Medulla oblongata (tissue), 1 donor: ENCODE results near the gene TDP2.
A peak's percentile ranks its signal among the peaks of the same experiment; 100 is the strongest.

Experiments
- DNase-seq: peaks from one replicate; pipeline ENCODE4 v3.0.0-alpha.2; 2015; ENCODE audit errors: extremely low spot score

The TDP2 gene

DNA sequence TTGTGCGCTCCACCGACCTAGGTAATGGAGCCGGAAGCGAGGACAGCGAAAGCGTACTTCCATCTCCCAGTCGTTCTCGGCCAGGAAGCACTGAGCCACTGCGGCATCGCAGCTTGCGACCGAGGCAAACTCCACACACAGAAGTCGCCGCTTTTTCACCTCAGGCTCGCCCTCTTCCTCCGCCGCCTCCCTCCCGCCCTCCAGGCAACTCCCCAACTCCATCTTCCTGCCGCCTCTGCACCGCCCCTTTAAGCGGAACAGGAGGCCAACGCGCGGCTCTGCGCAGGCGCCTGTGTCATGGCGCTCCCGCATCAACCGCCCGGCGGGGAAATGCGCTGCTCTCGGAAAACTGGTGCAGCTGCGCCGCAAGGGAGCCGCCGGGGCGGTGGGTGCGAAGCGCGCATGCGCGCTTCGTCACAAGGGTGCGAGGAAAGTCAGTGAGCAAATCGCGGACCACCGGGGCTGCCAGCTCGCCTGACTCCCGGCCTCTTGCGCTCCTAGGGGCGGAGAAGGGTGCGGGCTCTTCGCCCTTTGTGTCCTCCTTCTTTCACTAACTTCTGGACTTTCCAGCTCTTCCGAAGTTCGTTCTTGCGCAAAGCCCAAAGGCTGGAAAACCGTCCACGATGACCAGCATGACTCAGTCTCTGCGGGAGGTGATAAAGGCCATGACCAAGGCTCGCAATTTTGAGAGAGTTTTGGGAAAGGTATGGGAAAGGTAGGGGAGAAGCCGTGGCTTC is at the start of gene TDP2, which contains the start of gene ACOT13:
TDP2 (minus strand) TSS at position 259 of the 737 bp plus-strand sequence; CDS start at position 222, 37 bp downstream.
ACOT13 (plus strand) TSS at position 437 of the 737 bp plus-strand sequence; CDS start at position 624, 187 bp downstream.
- DNase-seq = peak; percentile 96

DNA sequence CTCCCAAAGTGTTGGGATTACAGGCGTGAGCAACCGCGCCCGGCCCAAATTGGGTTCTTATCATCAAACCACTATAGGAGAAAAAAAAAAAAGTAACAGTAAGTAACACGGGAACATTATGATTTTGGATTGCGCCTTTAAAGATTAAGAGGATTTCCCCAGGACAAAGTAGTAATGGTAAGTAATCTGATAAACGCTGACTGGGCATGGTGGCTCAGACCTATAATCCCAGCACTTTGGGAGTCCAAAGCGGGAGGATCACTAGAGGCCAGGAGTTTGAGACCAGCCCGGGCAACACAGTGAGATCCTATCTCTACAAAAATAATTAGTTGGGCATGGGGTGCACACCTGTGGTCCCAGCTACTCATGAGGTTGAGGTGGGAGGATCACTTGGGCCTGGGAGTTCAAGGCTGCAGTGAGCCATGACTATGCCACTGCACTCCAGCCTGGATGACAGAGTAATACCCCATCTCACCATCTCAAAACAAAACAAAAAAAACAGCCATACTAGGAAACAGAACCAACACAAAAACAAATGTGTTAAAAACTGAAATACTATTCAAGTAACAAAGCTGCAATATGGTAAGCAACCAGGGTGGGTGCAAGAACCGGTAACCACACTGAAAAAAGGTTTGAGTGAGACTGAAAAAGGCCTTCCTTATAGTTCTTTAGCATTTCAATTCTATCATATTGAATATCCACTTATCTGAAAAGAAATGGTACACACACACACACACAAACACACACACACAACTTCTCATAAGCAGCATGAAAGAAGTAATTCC is 44.0 kb upstream of the TDP2 start:
- DNase-seq = no peak

DNA sequence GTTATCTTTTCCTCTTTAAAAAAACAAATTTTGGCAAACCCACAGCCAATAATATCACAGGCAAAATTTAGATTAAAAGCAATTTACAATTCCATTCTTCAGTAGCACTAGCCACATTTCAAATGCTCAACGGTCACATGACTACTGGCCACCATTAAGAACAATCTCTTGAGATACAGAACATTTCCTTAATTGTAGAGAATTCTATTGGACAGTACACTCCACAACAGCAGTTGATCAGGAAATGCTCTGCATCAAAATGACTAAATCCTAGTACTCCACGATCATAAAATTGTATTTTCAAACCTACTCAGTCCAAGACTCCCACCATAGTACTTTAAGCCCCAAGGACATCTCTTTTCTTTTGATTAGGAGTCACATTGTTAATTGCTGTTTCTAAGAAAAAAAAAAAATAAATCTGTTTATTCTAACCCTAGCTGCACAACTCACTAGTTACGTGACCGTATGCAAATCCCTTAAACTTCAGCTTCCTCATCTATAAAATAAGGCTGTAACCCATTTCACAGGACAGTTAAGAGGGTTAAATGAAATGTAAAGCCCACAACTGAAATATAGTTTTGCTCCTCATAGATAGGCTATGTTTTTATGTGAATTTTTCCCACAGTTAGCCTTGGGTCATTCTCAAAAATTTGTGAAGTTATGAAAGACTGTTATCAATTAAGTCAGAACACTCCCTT is 42.5 kb upstream of the TDP2 start:
- no peak for DNase-seq

GRCh38 chr6:24708612-24709011 is 41.9 kb upstream of the TDP2 start:
- DNase-seq = no peak

- DNase-seq = no peak
Measured at GRCh38 chr6:24704468-24704867, 37.8 kb upstream of the TDP2 start.

DNA sequence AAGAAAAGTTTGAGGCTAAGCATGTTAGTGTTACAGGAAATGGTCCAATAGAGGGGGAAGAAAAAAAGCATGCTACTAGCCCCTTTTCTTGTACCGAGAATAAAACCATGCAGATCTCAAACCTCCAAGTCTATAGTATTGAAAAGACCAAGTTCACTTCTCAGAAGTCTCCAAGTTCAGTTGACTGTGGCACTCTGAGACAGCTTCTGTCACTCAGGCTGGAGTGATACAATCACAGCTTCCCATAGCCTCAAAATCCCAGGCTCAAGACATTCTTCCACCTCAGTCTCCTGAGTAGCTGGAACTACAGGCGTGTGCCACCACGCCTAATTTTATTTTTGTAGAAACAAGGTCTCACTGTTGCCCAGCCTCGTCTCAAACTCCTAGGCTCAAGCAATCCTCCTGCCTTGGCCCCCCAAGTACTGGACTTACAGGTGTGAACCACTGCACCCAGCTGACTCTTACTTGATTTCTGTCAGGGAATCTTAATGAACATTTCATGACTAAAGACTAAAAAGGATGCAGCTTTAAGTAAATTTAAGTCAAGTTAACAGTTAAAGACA is 36.1 kb upstream of the TDP2 start:
- DNase-seq = no peak

- no peak for DNase-seq
Measured at GRCh38 chr6:24699521-24700359, 33.0 kb upstream of the TDP2 start.

DNA sequence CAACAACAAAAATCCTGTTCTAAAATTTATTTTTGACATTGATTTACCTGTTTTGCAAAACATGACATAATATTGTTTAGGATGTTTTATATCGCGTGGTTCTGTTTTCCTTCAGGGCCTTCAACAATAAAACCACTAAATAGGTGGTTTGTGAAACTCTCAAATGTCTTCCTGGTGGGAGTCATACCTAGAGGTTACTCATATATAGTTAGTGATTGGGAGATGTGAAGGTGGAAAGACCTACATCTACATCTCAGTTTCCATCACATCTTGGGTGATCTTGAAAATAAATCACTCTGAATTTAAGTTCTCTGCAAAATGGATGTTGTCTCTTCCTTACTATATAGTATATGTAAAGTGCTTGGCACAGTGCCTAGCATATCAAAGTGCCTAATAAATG is 29.4 kb upstream of the TDP2 start:
- DNase-seq = no peak

GRCh38 chr6:24695635-24696034 is 28.9 kb upstream of the TDP2 start:
- peak; percentile 52 for DNase-seq

DNA sequence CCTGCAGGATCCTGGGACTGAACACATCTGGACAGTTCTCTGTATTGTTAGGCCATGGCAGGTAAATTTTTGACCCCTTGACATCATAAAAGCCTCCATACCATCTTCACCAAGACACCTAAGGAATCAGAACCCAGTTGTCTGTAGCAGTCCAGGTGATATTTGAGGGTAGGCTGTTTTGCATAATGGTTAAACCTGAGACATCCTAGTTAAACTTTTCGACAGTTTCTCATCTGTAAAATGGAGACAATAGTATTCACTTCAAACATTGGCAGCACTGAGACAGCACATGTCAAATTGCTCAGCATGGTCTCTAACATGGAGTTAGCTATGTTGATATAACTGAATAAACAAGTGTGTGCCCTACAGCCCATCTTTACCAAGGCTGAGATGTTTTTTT is 27.5 kb upstream of the TDP2 start:
- no peak for DNase-seq

DNA sequence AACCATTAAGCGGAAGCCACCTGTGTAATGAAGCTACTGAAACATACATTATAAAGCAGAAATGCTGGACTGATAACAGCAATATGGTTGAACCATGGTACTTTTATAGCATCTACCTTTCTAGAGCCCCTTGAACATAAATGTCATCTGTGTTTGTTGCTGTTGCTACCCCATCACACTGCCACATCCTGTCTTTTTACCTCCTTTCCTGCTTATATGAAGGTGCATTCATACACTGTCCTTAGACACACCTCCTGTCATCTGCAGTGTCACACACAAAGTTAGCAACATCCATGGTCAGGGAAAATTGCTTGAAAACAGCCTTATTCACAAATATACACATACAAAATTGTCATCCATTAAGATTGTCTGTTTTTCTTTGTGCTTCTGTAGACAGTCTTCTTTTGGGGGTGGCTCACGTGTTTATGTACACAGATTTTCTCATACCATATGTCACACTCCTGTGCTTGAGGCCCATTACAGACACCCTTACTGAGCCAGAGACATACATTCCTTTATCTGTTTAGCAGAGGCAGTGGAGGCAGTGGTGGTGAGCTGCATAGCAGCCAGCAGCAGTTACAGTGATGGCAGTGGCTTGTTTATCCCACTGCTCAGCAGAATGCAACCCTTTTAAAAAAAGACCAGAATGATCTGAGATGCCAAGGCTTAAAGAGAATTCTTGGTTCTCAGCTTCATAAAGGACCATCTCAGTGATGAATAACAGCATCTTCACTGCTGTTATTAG is 26.3 kb upstream of the TDP2 start:
- DNase-seq = no peak

DNA sequence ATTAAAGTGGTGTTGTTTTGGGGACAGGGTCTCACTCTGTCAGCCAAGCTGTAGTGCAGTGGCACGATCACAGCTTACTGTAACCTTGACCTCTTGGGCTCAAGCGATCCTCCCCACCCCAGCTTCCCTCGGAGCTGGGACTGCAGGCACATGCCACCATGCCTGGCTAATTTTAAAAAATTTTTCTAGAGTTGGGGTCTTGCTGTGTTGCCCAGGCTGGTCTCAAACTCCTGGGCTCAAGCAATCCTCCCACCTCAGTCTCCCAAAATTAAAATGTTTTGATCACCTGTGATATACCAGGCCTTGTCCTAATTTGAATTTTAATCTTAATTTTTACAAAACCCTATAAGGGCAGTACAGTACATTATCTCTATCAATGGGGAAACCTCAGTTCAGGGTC is 25.7 kb upstream of the TDP2 start:
- no peak for DNase-seq

GRCh38 chr6:24692003-24692402 is 25.3 kb upstream of the TDP2 start:
- DNase-seq = no peak

- DNase-seq = no peak
Measured at GRCh38 chr6:24691550-24691949, 24.9 kb upstream of the TDP2 start.

GRCh38 chr6:24690593-24690992 is 23.9 kb upstream of the TDP2 start:
- no peak for DNase-seq

DNA sequence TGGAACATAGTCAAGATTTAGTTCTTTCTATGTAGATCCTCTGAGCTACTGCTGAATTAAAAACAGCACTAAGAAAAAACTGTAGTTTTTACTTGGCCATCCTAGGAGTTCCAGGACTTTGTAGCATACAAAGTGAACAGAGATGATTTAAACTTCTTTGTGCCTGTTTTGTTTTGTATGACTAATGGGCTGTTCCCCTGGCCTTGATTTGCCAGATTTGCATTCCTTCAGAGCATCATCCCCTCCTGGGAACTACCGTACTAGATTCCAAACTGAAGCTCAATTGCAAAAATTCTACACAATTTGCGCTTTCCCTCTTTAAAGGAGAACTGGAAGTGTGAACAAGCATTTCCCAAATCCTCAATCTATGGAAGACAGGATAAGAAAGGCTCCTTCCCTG is 23.3 kb upstream of the TDP2 start:
- no peak for DNase-seq

DNA sequence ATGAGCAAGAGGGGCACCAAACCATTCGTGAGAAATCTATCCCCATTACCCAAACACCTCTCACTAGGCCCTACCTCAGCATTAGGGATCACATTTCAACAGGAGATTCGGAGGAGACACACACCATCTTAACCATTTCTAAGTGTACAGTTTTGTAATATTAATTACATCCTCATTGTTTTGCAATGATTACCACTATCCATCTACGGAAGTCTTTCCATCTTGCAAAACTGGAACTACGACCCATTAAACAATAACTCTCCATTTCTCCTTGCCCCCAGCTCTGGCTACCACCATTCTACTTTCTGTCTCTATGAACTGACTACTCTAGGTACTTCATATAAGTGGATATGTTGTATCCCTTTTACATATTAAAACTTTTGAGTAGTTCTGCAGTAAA is 20.2 kb upstream of the TDP2 start:
- DNase-seq = no peak

DNA sequence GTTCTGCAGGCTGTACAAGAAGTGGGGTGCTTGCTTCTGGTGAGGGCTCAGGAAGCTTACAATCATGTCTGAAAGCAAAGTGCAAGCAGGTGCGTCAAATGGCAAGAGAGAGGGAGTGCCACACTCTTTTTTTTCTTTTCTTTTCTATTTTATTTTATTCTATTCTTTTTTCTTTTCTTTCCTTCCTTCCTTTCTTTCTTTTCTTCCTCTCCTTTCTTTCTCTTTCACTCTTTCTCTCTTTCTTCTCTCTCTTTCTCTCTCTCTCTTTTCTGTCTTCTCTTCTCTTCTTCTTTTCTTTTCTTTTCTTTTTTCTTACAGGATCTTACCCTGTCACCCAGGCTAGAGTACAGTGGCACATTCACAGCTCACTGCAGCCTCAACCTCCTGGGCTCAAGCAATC is 19.7 kb upstream of the TDP2 start:
- DNase-seq = no peak

DNA sequence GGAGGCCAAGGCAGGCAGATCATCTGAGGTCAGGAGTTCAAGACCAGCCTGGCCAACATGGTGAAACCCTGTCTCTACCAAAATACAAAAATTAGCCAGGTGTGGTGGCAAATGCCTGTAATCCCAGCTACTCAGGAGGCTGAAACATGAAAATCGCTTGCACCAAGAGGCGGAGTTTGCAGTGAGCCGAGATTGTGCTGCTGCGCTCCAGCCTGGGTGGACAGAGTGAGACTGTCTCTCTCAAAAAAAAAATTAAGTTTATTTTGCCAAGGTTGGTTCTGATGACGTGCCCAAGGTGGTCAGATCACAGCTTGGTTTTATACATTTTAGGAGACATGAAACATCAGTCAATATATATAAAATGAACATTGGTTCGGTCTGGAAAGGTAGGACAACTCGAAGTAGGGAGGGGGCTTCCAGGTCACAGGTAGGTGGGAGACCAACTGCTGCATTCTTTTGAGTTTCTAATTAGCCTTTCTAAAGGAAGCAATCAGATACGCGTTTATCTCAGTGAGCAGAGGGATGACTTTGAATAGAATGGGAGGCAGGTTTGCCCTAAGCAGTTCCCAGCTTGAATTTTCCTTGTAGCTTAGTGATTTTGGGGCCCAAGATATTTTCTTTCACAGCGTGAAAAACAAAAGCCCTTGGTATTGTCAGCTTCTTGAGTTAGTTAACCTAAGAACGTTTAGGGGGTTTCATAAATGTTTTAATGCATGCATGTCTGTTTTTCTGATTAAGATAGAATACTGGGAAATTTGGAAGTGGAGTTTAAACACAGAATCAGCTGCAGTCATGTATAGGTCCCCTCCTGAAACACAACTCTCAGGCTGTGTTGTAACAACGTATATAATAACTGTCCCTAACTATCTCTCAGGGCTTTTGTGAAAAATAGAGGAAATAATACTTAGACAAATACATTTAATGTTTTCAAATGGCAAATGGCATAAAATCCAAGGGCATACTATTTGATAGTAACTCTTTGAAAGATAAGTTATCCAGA is 16.9 kb upstream of the TDP2 start:
- no peak for DNase-seq
